IPS-NIHi7 (cell line): ENCODE results near the gene PNKD.

Experiments
- DNase-seq: peaks from one replicate; pipeline ENCODE4 v3.0.0; 2012; ENCODE audit warnings: mixed read lengths; ENCODE audit errors: extremely low spot score

Gene PNKD

GRCh38 chr2:218374795-218375194 is 104.5 kb downstream of the PNKD start:
- no peak for DNase-seq

GRCh38 chr2:218375212-218375611 is 104.9 kb downstream of the PNKD start:
- no peak for DNase-seq

- no peak for DNase-seq
Measured at GRCh38 chr2:218378053-218378452, 107.7 kb downstream of the PNKD start.

- DNase-seq, result no peak
Measured at GRCh38 chr2:218381916-218382366, 111.6 kb downstream of the PNKD start, which contains the start of gene SLC11A1. Gene SLC11A1, plus strand, starts transcription at chr2:218382273. Its CDS starts 96 bp downstream, at chr2:218382369.

GRCh38 chr2:218382785-218383184 is 112.5 kb downstream of the PNKD start:
- no peak for DNase-seq

GRCh38 chr2:218383892-218384519 is 113.7 kb downstream of the PNKD start:
- DNase-seq, result no peak

- no peak for DNase-seq
Measured at GRCh38 chr2:218384975-218385374, 114.7 kb downstream of the PNKD start.

GRCh38 chr2:218386505-218387368 is 116.4 kb downstream of the PNKD start:
- no peak for DNase-seq

GRCh38 chr2:218387369-218388194 is 117.3 kb downstream of the PNKD start:
- peak; percentile 87 for DNase-seq

GRCh38 chr2:218389333-218390150 is 119.2 kb downstream of the PNKD start:
- no peak for DNase-seq

GRCh38 chr2:218391202-218391601 is 120.9 kb downstream of the PNKD start:
- DNase-seq, result no peak

- DNase-seq, result no peak
Measured at GRCh38 chr2:218392459-218392858, 122.1 kb downstream of the PNKD start.

- no peak for DNase-seq
Measured at GRCh38 chr2:218392891-218393462, 122.7 kb downstream of the PNKD start.

- no peak for DNase-seq
Measured at GRCh38 chr2:218393750-218394290, 123.5 kb downstream of the PNKD start.

GRCh38 chr2:218394298-218395089 is 124.2 kb downstream of the PNKD start:
- DNase-seq, result no peak

GRCh38 chr2:218395090-218395444 is 124.7 kb downstream of the PNKD start:
- no peak for DNase-seq

- no peak for DNase-seq
Measured at GRCh38 chr2:218395456-218395825, 125.1 kb downstream of the PNKD start.

GRCh38 chr2:218395826-218396687 is 125.7 kb downstream of the PNKD start:
- peak; percentile 75 for DNase-seq
